GM11168 (cell line): ENCODE data around the gene MYL6B.
"Not testable (repeated sequence)": the region's sequence is repeated elsewhere in the genome, so short reads cannot be mapped to it uniquely, and the experiment has no call there.

Experiments used
- in situ Hi-C: fragments of 300-500 bp; cut with MboI; formaldehyde crosslinking; loops from one replicate; pipeline ENCODE4 v1.12.0; 2022; ENCODE audit warnings: low sequenced_read_pairs; ENCODE audit not compliant: unreplicated experiment

MYL6B gene

DNA sequence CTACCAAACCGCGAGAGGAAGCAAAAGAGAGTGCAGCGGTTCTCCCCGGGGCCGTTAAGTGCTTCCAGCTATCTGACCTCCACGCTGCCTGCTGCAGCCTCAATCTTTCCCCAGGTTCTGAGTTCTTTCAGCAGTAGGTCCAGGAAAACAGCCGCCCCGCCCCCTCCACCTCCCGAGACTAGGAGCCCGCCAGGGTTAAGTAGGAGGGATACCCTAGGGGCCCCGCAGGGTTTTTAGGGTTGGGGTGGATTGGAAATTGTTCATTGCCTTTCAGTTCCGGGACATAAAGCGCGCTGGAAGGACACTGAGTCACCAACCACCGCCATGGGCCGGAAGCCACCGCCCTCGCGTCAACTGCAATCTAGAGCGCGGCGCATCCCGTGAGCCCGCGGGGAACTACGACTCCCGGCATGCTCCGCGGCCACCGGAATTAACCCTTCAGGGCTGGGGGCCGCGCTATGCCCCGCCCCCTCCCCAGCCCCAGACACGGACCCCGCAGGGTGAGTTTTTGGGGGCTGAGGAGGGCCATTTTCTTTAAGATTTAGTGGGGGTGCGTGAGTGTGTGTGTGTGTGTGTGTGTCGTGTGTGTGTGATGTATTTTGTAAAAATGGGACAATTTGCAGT, at the start of gene MYL6B:
Gene MYL6B (plus strand): TSS at position 456 of the 624 bp plus-strand sequence. CDS start 1,332 bp downstream, outside the sequence.
- in situ Hi-C loops, result no loop called here

DNA sequence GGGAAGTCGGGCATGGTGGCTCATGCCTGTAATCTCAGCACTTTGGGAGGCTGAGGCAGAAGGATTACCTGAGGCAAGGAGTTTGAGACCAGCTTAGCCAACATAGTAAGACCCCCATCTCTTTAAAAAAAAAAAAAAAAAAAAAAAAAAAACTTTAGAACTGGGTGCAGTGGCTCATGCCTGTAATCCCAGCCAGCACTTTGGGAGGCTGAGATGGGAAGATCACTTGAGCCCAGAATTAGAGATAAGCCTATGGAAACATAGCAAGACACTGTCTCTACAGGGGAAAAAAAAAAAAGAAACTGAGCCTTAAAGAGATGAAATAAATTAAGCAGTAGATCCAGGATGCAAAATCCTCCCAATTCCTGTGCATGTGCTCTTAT, 49.7 kb upstream of the MYL6B start:
- in situ Hi-C loops, result no loop called here

GRCh38 chr12:56103066-56103711, 49.2 kb upstream of the MYL6B start:
- in situ Hi-C loops, result no loop called here

DNA sequence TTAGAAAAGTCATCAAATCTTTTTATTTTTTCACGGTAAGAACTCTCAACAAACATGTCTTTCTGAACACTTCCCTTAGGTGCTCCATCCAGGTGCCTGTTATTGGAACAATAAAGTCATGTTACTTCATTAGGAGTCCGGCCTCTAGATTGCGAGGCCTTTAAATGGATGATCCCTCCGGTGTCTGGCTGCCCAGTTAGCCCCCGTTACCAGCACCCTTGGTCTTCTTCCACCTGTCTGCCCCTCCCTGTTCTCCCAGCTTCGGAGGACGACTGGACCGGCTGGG, 48.6 kb upstream of the MYL6B start:
- in situ Hi-C loops, result no loop called here

- in situ Hi-C loops, result no loop called here
Observed at GRCh38 chr12:56104109-56104814, 48.1 kb upstream of the MYL6B start, which contains the start of gene PA2G4. PA2G4 (plus strand) TSS chr12:56104559; CDS start chr12:56104738, 179 bp downstream.

- in situ Hi-C loops, result no loop called here
Observed at GRCh38 chr12:56104815-56105608, 47.4 kb upstream of the MYL6B start.

DNA sequence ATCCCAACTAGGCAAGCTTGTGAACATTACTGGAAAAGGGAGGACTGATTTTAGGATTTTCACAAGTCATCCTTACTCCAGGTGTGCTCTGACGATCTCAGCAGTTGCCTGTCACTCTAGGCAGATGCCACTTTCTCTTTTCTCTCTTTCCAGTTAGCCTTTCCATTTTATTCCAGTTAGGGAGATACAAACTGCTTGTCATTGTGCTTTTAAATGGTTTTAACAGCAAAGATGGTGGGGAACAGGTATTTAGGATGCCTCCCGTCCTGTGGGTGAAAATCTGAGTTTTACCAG, 46.8 kb upstream of the MYL6B start:
- in situ Hi-C loops, result no loop called here

DNA sequence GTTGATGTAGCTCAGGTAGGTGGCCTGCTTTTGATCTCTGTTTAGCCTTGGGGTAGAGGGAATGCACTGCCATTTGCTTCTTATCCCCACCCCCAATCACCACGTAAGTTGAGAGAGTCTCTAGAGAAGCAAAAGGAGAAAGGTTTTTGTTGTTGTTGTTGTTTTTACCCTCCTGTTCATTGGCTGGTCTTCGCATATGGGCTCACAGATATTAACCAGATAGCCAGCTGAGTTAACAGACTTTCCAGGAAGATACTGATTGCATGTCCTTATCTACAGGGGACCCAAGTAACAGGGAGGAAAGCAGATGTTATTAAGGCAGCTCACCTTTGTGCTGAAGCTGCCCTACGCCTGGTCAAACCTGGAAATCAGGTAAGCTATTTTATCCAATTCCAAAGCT, 45.1 kb upstream of the MYL6B start:
- in situ Hi-C loops, result no loop called here

DNA sequence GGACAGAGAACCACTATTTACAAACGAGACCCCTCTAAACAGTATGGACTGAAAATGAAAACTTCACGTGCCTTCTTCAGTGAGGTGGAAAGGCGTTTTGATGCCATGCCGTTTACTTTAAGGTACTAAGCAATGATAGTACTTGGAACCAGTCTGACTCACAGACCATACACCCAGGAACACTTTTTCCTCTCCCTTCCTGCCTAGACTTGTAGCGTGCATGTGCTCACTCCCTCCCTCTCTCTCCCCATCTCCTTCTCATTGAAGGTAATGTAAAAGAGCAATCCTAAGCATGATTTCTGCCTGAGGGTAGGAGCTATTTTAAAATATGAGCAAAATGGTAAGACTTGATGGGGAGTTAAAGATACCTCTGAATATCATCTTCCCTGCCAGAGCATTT, 41.8 kb upstream of the MYL6B start:
- in situ Hi-C loops, result no loop called here

DNA sequence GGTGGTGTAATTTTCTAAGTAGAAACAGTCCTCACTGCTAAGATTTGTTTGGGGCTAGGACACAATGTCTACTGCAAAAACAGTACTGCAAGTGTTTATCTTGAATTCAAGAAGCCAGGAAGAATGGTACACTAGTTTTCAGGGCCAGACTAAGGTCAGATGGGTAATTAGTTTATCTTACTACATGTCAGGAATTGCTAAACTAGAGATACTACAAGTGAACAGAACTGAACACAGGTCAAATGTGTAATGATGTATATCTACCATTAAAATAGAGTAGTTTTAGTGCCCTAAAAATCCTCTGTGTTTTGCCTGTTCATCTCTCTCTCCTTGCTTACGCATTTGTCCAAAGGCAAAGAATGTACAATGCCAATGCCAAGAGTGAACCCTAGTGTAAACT, 38.3 kb upstream of the MYL6B start:
- in situ Hi-C loops, result no loop called here

GRCh38 chr12:56115329-56115728, 37.1 kb upstream of the MYL6B start:
- in situ Hi-C loops, result no loop called here

- in situ Hi-C loops, result no loop called here
Observed at GRCh38 chr12:56116267-56117081, 35.9 kb upstream of the MYL6B start, which contains the start of gene RPL41. RPL41 (plus strand) TSS chr12:56116633.

GRCh38 chr12:56117082-56117706, 35.2 kb upstream of the MYL6B start:
- in situ Hi-C loops, result not testable (repeated sequence)

DNA sequence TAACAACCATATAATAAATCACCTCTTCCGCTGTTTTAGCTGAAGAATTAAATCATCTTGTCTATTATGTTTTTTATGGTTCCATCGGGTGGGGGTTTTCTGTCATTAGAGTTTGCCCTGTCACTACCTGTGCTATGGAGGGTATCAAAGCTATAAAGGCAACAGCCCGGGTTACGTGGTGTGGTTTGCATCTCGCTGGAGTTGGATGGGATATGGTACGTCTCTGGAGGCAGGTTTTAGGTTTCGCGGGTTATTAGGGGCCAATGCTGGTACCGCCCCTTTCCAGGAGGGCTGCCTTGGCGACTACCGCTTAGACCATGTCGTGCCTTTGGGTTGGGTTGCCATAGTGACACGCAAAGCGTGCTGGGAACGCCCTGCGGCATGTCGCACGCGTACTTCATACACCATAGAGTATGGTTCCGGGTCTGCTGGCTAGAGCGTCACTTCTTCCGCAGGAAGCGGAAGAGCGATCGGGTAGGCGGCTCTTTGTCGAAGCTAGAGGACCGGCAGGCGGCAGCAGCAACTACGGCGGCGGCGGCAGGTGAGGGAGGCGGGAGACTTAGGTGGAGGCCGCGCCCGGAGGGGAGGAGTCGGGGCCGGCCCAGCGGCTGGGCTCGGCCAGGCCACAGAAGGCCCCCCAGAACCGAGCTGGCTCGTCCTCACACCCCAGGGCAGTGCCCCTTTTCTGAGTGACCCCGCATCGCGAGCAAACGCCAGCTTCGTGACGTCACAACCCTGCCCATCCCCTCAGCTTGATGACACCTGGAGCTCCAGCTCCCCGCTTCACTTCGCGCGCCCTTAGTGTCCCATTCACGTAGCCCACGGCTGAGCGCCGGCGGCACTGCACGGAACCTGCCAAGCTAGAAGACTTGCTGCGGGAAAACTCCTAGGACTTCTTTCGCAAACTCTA, 34.4 kb upstream of the MYL6B start, which contains the start of gene ZC3H10:
Gene ZC3H10 (plus strand): TSS at position 489 of the 910 bp plus-strand sequence. CDS start 2,297 bp downstream, outside the sequence.
- in situ Hi-C loops, result no loop called here

- in situ Hi-C loops, result no loop called here
Observed at GRCh38 chr12:56118688-56119357, 33.6 kb upstream of the MYL6B start.

GRCh38 chr12:56119361-56119796, 33.0 kb upstream of the MYL6B start:
- in situ Hi-C loops, result no loop called here

DNA sequence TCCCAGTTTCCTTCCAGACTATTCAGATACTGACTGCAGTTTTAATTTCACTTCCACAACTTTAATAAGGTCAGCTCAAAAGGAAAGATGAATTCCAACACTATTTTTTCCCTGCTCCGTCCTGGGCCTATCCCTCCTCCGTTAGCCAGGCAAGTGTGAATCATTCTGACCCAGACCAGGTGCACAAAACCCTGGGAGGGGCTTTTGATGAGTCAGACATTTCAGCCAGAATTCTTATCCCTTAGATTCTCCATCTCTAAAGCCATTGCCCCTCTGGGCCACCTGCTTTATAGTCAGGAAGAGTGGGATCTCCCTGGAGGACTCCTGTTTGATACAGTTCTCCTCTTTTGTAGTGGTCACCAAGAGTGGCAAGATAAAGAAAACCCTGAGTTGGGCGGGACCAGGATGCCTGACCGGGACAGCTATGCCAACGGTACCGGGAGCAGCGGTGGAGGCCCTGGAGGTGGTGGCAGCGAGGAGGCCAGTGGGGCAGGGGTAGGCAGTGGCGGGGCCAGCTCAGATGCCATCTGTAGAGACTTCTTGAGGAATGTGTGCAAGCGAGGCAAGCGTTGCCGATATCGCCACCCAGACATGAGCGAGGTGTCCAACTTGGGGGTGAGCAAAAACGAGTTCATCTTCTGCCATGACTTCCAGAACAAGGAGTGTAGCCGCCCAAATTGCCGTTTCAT, 32.1 kb upstream of the MYL6B start:
- in situ Hi-C loops, result loop anchor here (5.0 kb wide), 1 partner anchor 67 kb away; the partner anchor contains the start of gene SMARCC2
